Stimulated activated CD8-positive, alpha-beta memory T cell treated with anti-CD3 and anti-CD28 coated beads, Interleukin-7, amount 100 ng/mL, for 1 hour (primary cell): ENCODE results near the gene ATP2B1.

ENCODE experiments used
- DNase-seq, 2 donors: peaks; one replicate each; pipeline ENCODE4 v3.0.0-alpha.2; 2020; ENCODE audit warnings: low read depth in 2 of 2

ATP2B1 gene

GRCh38 chr12:89539426-89540223, 169.0 kb downstream of the ATP2B1 start:
- DNase-seq: no peak

- DNase-seq: no peak
Measured at GRCh38 chr12:89538897-89539296, 169.7 kb downstream of the ATP2B1 start.
